ENCODE data around the gene LRRC4C.
"Not testable (repeated sequence)": the region's sequence is repeated elsewhere in the genome, so short reads cannot be mapped to it uniquely, and the experiment has no call there.

The LRRC4C gene

GRCh38 chr11:40179541-40179940, 1279.9 kb downstream of the LRRC4C start:
- H3K4me3 ChIP-seq: no peak overlapping the region
- H3K27ac ChIP-seq: no peak overlapping the region

GRCh38 chr11:40178470-40178869, 1281.0 kb downstream of the LRRC4C start:
- Histone ChIP-seq H3K27ac (no peak overlapping the region), H3K4me3 (no peak overlapping the region)

GRCh38 chr11:40175980-40176379, 1283.5 kb downstream of the LRRC4C start:
- Histone ChIP-seq H3K27ac (no peak overlapping the region), H3K4me3 (no peak overlapping the region)

- no peak overlapping the region for H3K27ac ChIP-seq
- H3K4me3 ChIP-seq: no peak overlapping the region
Observed at GRCh38 chr11:40170078-40170477, 1289.4 kb downstream of the LRRC4C start.

- no peak overlapping the region for H3K27ac ChIP-seq
Observed at GRCh38 chr11:40168414-40168813, 1291.0 kb downstream of the LRRC4C start.

GRCh38 chr11:40167805-40168204, 1291.6 kb downstream of the LRRC4C start:
- not testable (repeated sequence) for H3K27ac ChIP-seq, H3K4me3 ChIP-seq

More at GRCh38 chr11:40168414-40168813, 1291.0 kb downstream of the LRRC4C start:
- H3K4me3 ChIP-seq: no peak overlapping the region

GRCh38 chr11:40166892-40167291, 1292.6 kb downstream of the LRRC4C start:
- Histone ChIP-seq H3K4me3 (no peak overlapping the region), H3K27ac (no peak overlapping the region)

- no peak overlapping the region for H3K27ac ChIP-seq
- no peak overlapping the region for H3K4me3 ChIP-seq
Observed at GRCh38 chr11:40162901-40163883, 1296.3 kb downstream of the LRRC4C start.

GRCh38 chr11:40161854-40162410, 1297.5 kb downstream of the LRRC4C start:
- Histone ChIP-seq H3K4me3 (no peak overlapping the region), H3K27ac (no peak overlapping the region)

GRCh38 chr11:40160418-40160817, 1299.0 kb downstream of the LRRC4C start:
- Histone ChIP-seq H3K4me3 (no peak overlapping the region), H3K27ac (no peak overlapping the region)

- H3K4me3 ChIP-seq: no peak overlapping the region
- no peak overlapping the region for H3K27ac ChIP-seq
Observed at GRCh38 chr11:40149721-40150120, 1309.7 kb downstream of the LRRC4C start.

GRCh38 chr11:40140560-40140959, 1318.9 kb downstream of the LRRC4C start:
- no peak overlapping the region for H3K4me3 ChIP-seq

GRCh38 chr11:40139536-40139935, 1319.9 kb downstream of the LRRC4C start:
- H3K4me3 ChIP-seq: no peak overlapping the region
- H3K27ac ChIP-seq: no peak overlapping the region

More at GRCh38 chr11:40140560-40140959, 1318.9 kb downstream of the LRRC4C start:
- no peak overlapping the region for H3K27ac ChIP-seq

GRCh38 chr11:40139066-40139465, 1320.4 kb downstream of the LRRC4C start:
- Histone ChIP-seq H3K4me3 (no peak overlapping the region), H3K27ac (no peak overlapping the region)

- Histone ChIP-seq H3K27ac (no peak overlapping the region), H3K4me3 (no peak overlapping the region)
Observed at GRCh38 chr11:40134820-40135570, 1324.5 kb downstream of the LRRC4C start.

- Histone ChIP-seq H3K27ac (no peak overlapping the region), H3K4me3 (no peak overlapping the region)
Observed at GRCh38 chr11:40133498-40133897, 1326.0 kb downstream of the LRRC4C start.

GRCh38 chr11:40132912-40133311, 1326.5 kb downstream of the LRRC4C start:
- Histone ChIP-seq H3K4me3 (no peak overlapping the region), H3K27ac (no peak overlapping the region)

GRCh38 chr11:40130427-40130826, 1329.0 kb downstream of the LRRC4C start:
- no peak overlapping the region for H3K27ac ChIP-seq
- H3K4me3 ChIP-seq: no peak overlapping the region

- H3K4me3 ChIP-seq: no peak overlapping the region
Observed at GRCh38 chr11:40129266-40129665, 1330.2 kb downstream of the LRRC4C start.

GRCh38 chr11:40125054-40125453, 1334.4 kb downstream of the LRRC4C start:
- Histone ChIP-seq H3K27ac (no peak overlapping the region), H3K4me3 (no peak overlapping the region)

More at GRCh38 chr11:40129266-40129665, 1330.2 kb downstream of the LRRC4C start:
- no peak overlapping the region for H3K27ac ChIP-seq

Data from skin epidermis (tissue), 12 donors.